ENCODE measurements around the gene AIMP1. TPM values are rescaled to one million over a fixed set of nuclear protein-coding genes. Genes with fewer than 3 reads are reported as not detected.

AIMP1 gene
- total RNA-seq, 1 experiment from 2014 or later: 52.5 TPM

- TF ChIP-seq ARID4B (CRISPR knock-in tag; IDR thresholded peaks at IDR 0.05; ENCODE audit: borderline replicate concordance) (no peak), MYBL2 (CRISPR knock-in tag; IDR thresholded peaks at IDR 0.05) (no peak), TCF7 (CRISPR knock-in tag; IDR thresholded peaks at IDR 0.05; ENCODE audit: low read depth) (no peak)
Measured at GRCh38 chr4:106297245-106298035, 18.9 kb upstream of the AIMP1 start (continued).

GRCh38 chr4:106299977-106300376, 16.4 kb upstream of the AIMP1 start:
- TF ChIP-seq, protein P1, sequence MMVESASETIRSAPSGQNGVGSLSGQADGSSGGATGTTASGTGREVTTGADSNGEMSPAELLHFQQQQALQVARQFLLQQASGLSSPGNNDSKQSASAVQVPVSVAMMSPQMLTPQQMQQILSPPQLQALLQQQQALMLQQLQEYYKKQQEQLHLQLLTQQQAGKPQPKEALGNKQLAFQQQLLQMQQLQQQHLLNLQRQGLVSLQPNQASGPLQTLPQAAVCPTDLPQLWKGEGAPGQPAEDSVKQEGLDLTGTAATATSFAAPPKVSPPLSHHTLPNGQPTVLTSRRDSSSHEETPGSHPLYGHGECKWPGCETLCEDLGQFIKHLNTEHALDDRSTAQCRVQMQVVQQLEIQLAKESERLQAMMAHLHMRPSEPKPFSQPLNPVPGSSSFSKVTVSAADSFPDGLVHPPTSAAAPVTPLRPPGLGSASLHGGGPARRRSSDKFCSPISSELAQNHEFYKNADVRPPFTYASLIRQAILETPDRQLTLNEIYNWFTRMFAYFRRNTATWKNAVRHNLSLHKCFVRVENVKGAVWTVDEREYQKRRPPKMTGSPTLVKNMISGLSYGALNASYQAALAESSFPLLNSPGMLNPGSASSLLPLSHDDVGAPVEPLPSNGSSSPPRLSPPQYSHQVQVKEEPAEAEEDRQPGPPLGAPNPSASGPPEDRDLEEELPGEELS (CRISPR knock-in tag; IDR thresholded peaks at IDR 0.05): no peak
- no peak for TF ChIP-seq EMX1 (CRISPR knock-in tag; IDR thresholded peaks at IDR 0.05)
- no peak for TF ChIP-seq TP53 (CRISPR knock-in tag; IDR thresholded peaks at IDR 0.05)
- TF ChIP-seq AFF4 (CRISPR knock-in tag; IDR thresholded peaks at IDR 0.05; ENCODE audit: borderline replicate concordance): no peak
- TF ChIP-seq ZNF317 (CRISPR knock-in tag; IDR thresholded peaks at IDR 0.05; ENCODE audit: borderline replicate concordance, low read depth): no peak
- TF ChIP-seq MLX (CRISPR knock-in tag; IDR thresholded peaks at IDR 0.05): no peak
- TF ChIP-seq CREM (CRISPR knock-in tag; IDR thresholded peaks at IDR 0.05): no peak
- no peak for TF ChIP-seq SMAD3 (CRISPR knock-in tag; IDR thresholded peaks at IDR 0.05; ENCODE audit: borderline replicate concordance)
- no peak for TF ChIP-seq FOXJ3 (CRISPR knock-in tag; IDR thresholded peaks at IDR 0.05; ENCODE audit: borderline replicate concordance)
- TF ChIP-seq, protein P2, sequence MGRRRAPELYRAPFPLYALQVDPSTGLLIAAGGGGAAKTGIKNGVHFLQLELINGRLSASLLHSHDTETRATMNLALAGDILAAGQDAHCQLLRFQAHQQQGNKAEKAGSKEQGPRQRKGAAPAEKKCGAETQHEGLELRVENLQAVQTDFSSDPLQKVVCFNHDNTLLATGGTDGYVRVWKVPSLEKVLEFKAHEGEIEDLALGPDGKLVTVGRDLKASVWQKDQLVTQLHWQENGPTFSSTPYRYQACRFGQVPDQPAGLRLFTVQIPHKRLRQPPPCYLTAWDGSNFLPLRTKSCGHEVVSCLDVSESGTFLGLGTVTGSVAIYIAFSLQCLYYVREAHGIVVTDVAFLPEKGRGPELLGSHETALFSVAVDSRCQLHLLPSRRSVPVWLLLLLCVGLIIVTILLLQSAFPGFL (CRISPR knock-in tag; IDR thresholded peaks at IDR 0.05; ENCODE audit: borderline replicate concordance): no peak
- no peak for TF ChIP-seq SOX15 (CRISPR knock-in tag; IDR thresholded peaks at IDR 0.05)
- ChIA-PET CTCF (no interaction called here), POLR2A (no interaction called here)
- H3K27me3 Mint-ChIP-seq (ENCODE audit: low read depth): no peaks in the 10 kb centered on the region
- peaks cover 6% of the 10 kb centered on the region for H3K9me3 Mint-ChIP-seq
- ATAC-seq (no peak), DNase-seq (ENCODE audit: low spot score) (no peak)
- H3K36me3 Mint-ChIP-seq: peaks cover 9% of the 10 kb centered on the region
- peak overlapping the region; percentile 78 for H3K27ac Mint-ChIP-seq
- H3K4me3 Mint-ChIP-seq: no peak overlapping the region
- H3K4me1 Mint-ChIP-seq: peaks cover 48% of the 10 kb centered on the region
